HG03175 (cell line): Measurements from ENCODE around the gene PLEKHA3.

Experiments
- ATAC-seq: cut with Tn5 transposase; IDR thresholded peaks from one replicate; pipeline ENCODE4 v1.9.1; 2021; ENCODE audit warnings: mild to moderate bottlenecking, moderate library complexity; ENCODE audit not compliant: unreplicated experiment

Gene PLEKHA3

GRCh38 chr2:178478439-178479274 is 1.6 kb upstream of the PLEKHA3 start, which contains the start of gene FKBP7:
FKBP7 (minus strand) TSS chr2:178478600; CDS start chr2:178478499, 101 bp downstream.
- peak; percentile 47 for ATAC-seq

- ATAC-seq, result no peak
Measured at GRCh38 chr2:178479275-178479616, 1.0 kb upstream of the PLEKHA3 start.

GRCh38 chr2:178479758-178480226 is 465 bp upstream of the PLEKHA3 start:
- ATAC-seq, result no peak

DNA sequence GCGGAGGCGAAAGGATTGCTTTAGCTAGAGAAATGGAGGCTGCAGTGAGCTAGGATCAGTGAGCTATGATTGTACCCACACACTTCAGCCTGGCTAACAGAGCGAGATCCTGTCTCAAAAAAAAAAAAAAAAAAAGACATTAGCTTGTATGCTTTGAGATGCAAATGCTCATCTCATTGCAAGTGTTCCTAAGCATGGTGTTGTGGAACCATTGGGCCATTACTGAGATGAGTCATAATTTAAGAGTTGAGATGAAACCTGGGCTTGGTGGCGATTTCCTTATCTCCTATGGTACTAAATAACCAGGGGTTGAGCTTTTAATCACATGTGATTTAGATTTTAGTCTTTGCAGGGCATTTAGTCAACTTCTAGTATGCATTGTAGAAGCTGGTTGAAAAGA is 2.2 kb downstream of the PLEKHA3 start:
- peak; percentile 40 for ATAC-seq

- no peak for ATAC-seq
Measured at GRCh38 chr2:178484245-178485041, 4.2 kb downstream of the PLEKHA3 start.

GRCh38 chr2:178485356-178485755 is 5.1 kb downstream of the PLEKHA3 start:
- no peak for ATAC-seq

DNA sequence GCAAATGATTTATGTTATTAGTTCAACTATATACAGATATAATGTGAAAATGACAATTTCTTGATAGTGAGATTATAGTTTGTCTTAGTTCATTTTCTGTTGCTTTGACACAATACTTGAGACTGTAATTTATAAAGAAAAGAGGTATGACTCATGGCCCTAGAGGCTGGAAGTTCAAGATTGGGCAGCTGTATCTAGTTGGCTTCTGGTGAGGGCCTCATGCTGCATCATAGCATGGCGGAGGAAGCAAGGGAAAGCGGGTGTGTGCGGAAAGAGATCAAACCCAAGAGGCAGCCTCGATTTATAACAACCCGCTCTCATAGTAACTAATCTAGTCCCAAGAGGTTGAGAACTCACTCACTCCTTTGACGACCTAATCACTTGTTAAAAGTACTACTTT is 11.4 kb downstream of the PLEKHA3 start:
- ATAC-seq, result no peak

- no peak for ATAC-seq
Measured at GRCh38 chr2:178496049-178496448, 15.8 kb downstream of the PLEKHA3 start.

GRCh38 chr2:178498137-178498536 is 17.9 kb downstream of the PLEKHA3 start:
- ATAC-seq, result no peak

- no peak for ATAC-seq
Measured at GRCh38 chr2:178499640-178500039, 19.4 kb downstream of the PLEKHA3 start.

DNA sequence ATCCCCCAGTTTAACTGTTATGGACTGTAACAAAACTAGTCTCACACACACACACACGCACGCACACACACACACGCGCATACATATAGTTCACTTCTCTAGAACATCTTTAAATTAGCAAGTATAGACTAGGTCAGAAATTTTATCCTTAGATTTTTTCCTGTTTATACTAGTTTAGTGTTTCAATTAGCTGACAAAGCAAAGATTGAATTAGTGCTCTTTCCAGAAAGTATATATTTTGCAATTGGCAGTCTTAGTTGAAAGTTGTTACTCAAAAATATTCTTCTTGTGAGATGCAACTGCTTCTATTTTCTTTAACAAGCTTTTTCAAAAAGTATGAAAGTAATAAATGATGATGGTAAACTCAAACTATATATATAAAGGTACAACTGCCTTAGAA is 22.5 kb downstream of the PLEKHA3 start:
- ATAC-seq, result no peak

GRCh38 chr2:178506101-178506500 is 25.8 kb downstream of the PLEKHA3 start:
- no peak for ATAC-seq

DNA sequence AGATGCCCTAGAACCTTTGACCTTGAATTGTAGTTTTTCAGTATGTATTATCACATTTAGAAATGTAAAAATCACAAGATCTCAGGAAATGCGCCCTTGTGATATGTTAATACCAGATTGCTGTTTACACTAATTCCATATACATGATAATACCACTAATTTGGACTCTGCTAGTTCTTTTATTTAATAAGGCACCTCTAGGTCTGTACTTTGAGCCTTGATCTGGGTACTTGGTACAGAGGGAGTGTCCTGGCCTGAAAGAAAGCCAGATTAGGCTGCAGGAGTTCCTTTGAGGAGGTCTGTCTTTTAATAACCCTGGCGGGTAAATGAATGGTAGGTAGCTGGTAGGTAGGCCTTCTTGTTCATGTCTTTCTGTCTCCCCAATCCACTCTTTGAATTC is 26.3 kb downstream of the PLEKHA3 start:
- no peak for ATAC-seq

DNA sequence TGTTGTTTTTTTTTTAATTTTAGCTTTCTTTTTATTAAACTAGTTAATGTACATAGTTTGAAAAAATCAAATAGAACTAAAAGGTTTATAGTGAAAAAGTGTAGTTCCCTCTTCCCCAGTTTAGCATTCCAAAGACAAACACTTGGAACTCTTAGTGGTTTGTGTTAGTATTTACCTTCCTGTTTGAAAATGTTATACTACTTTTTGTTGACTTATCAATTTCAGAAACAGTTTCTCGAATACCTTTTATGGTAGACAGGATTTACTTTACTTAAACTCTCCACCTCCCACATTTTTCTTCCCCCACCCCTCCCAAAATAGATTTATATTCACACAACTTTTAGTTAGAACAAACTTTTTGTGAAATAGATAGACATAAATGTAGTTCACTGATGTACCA is 26.7 kb downstream of the PLEKHA3 start:
- ATAC-seq, result no peak

DNA sequence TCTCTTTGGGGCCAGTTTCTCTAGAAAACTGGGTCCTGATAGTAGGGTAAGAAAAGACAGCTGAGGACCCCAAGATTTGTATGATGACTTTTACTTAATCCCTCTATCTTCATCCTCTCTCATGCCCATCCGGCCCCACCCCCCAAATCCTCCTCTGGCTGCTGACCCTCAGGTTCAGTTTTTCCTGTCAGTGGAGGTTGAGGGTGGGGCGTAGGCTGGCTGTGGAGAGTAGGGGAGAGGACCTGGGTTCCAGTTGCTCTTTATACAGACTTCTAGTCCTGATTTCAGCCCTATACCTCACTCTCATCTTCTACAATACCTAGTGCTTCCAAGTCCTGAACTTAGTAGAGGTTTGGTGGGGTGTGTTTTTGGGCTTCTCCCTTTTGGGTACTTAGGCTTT is 28.4 kb downstream of the PLEKHA3 start:
- ATAC-seq, result no peak

- no peak for ATAC-seq
Measured at GRCh38 chr2:178510384-178510783, 30.1 kb downstream of the PLEKHA3 start.

DNA sequence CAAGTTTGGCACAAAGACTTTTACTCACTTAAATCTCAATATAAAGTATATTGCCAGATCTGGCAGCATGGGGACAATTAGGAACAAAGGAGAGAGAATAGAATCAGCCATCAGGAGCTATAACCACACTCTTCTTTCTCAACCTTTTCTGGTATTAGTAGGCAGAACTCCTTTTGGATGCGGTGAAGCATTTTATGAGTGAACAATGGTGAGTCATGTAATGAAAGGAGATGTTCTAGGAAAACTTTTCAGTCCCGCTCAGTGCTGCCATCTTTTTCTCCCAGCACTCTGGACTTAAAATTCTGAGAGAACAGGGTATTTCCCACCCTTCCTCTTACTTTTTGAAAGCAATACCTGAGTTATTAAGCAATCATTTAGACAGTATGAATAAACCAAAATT is 32.2 kb downstream of the PLEKHA3 start:
- ATAC-seq, result no peak

GRCh38 chr2:178513876-178514275 is 33.6 kb downstream of the PLEKHA3 start:
- no peak for ATAC-seq

- ATAC-seq, result no peak
Measured at GRCh38 chr2:178514664-178515063, 34.4 kb downstream of the PLEKHA3 start.

GRCh38 chr2:178517496-178517895 is 37.2 kb downstream of the PLEKHA3 start:
- no peak for ATAC-seq

DNA sequence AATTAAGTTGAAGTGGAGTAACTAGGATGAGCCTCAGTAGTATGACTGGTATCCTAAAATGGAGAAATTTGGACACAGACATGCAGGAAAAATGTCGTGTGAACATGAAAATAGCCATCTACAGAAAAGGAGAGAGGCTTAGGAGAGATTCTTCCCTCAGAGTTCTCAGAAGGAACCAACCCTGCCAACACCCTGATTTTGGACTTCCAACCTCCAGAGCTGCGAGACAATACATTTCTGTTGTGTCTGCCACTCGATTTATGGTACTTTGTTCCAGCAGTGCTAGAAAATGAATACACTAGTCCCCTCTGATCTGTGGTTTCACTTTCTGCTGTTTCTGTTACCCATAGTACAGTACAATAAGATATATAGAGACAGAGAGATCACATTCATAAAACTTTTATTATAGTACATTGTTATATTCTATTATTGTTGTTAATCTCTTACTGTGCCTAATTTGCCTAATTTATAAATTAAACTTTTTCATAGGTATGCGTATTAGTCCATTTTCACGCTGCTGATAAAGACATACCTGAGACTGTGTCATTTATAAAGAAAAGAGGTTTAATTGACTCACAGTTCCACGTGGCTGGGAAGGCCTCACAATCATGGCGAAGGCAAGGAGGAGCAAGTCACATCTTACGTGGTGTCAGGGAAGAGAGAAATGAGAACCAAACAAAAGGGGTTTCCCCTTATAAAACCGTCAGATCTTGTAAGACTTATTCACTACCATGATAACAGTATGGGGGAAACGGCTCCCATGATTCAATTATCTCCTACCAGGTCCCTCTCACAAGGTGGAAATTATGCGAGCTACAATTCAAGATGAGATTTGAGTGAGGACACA is 41.3 kb downstream of the PLEKHA3 start:
- no peak for ATAC-seq
